Trophoblast cell (in vitro differentiated cells and primary cell): ENCODE data around the gene SLC22A8.

Experiments
- DNase-seq, 2 donors: peaks; one replicate each; pipeline ENCODE4 v3.0.0-alpha.2; 2016
- H2AFZ ChIP-seq: 2 replicates; pipeline ENCODE4 v1.6.1; 2013; ENCODE audit warnings: low read length, moderate library complexity, mild to moderate bottlenecking; ENCODE audit not compliant: insufficient read depth, poor library complexity
- H2AK5ac ChIP-seq: 2 replicates; pipeline ENCODE4 v1.6.1; 2013; ENCODE audit warnings: mild to moderate bottlenecking, low read length
- H2BK120ac ChIP-seq: 2 replicates; pipeline ENCODE4 v1.6.1; 2013; ENCODE audit warnings: low read length, mild to moderate bottlenecking, moderate library complexity; ENCODE audit not compliant: insufficient read depth, poor library complexity
- H2BK12ac ChIP-seq: 2 replicates; pipeline ENCODE4 v1.6.1; 2013; ENCODE audit warnings: mild to moderate bottlenecking, low read length, moderate library complexity
- H2BK5ac ChIP-seq: 2 replicates; pipeline ENCODE4 v1.6.1; 2013; ENCODE audit warnings: low read length, low read depth, moderate library complexity, mild to moderate bottlenecking; ENCODE audit not compliant: poor library complexity
- H3K14ac ChIP-seq: 2 replicates; pipeline ENCODE4 v1.6.1; 2013; ENCODE audit warnings: mild to moderate bottlenecking, low read length
- H3K18ac ChIP-seq: 2 replicates; pipeline ENCODE4 v1.6.1; 2013; ENCODE audit warnings: mild to moderate bottlenecking, low read length
- H3K23ac ChIP-seq: 2 replicates; pipeline ENCODE4 v1.6.1; 2013; ENCODE audit warnings: low read length
- H3K27ac ChIP-seq: 2 replicates; pipeline ENCODE4 v1.5.1; 2013; ENCODE audit warnings: low read depth, mild to moderate bottlenecking, inconsistent platforms, low read length, moderate library complexity
- H3K27me3 ChIP-seq: 2 replicates; pipeline ENCODE4 v1.6.1; 2013; ENCODE audit warnings: inconsistent platforms, mild to moderate bottlenecking, low read length, moderate library complexity; ENCODE audit not compliant: insufficient read depth
- H3K36me3 ChIP-seq, 2 experiments: 1 replicate in 1 of 2; 2 replicates in 1 of 2; pipeline ENCODE4 v1.6.1; 2013; ENCODE audit warnings: low read length in 2 of 2, mild to moderate bottlenecking in 2 of 2, moderate library complexity in 1 of 2; ENCODE audit not compliant: insufficient read depth in 2 of 2, control insufficient read depth in 1 of 2
- H3K4ac ChIP-seq: 2 replicates; pipeline ENCODE4 v1.6.1; 2013; ENCODE audit warnings: low read depth, mild to moderate bottlenecking, low read length, moderate library complexity
- H3K4me1 ChIP-seq, 2 experiments: 1 replicate in 1 of 2; 2 replicates in 1 of 2; pipeline ENCODE4 v1.6.1; 2013; ENCODE audit warnings: low read length in 2 of 2, mild to moderate bottlenecking in 2 of 2, moderate library complexity in 1 of 2; ENCODE audit not compliant: insufficient read depth in 2 of 2, control insufficient read depth in 1 of 2
- H3K4me2 ChIP-seq: 2 replicates; pipeline ENCODE4 v1.6.1; 2013; ENCODE audit warnings: inconsistent platforms, mild to moderate bottlenecking, low read length, moderate library complexity
- H3K4me3 ChIP-seq: 2 replicates; pipeline ENCODE4 v1.5.1; 2013; ENCODE audit warnings: mild to moderate bottlenecking, low read depth, low read length, inconsistent platforms
- H3K79me1 ChIP-seq: one replicate; pipeline ENCODE4 v1.6.1; 2013; ENCODE audit warnings: low read length
- H3K79me2 ChIP-seq: 2 replicates; pipeline ENCODE4 v1.6.1; 2013; ENCODE audit warnings: low read length, mild to moderate bottlenecking; ENCODE audit not compliant: control insufficient read depth, insufficient read depth, poor library complexity
- H3K9ac ChIP-seq: 2 replicates; pipeline ENCODE4 v1.6.1; 2013; ENCODE audit warnings: mild to moderate bottlenecking, low read length
- H3K9me3 ChIP-seq: 2 replicates; pipeline ENCODE4 v1.6.1; 2013; ENCODE audit warnings: low read depth, mild to moderate bottlenecking, control low read depth, inconsistent platforms, low read length; ENCODE audit not compliant: insufficient read depth
- H4K12ac ChIP-seq: 2 replicates; pipeline ENCODE4 v1.6.1; 2013; ENCODE audit warnings: low read depth, mild to moderate bottlenecking, low read length, moderate library complexity
- H4K8ac ChIP-seq: 2 replicates; pipeline ENCODE4 v1.6.1; 2013; ENCODE audit warnings: low read depth, mild to moderate bottlenecking, low read length, moderate library complexity
- H4K91ac ChIP-seq: one replicate; pipeline ENCODE4 v1.6.1; 2013; ENCODE audit warnings: low read depth, mild to moderate bottlenecking, low read length, moderate library complexity
- WGBS: extraction: QIAGEN DNeasy Blood & Tissue Kit; methylation state at CpG from one replicate; pipeline ENCODE4 v1.1.7; 2013; ENCODE audit warnings: missing lambda C conversion rate; ENCODE audit not compliant: insufficient read length, insufficient coverage; ENCODE audit errors: extremely low coverage; 5-methylcytosine and 5-hydroxymethylcytosine counted together

Gene SLC22A8

DNA sequence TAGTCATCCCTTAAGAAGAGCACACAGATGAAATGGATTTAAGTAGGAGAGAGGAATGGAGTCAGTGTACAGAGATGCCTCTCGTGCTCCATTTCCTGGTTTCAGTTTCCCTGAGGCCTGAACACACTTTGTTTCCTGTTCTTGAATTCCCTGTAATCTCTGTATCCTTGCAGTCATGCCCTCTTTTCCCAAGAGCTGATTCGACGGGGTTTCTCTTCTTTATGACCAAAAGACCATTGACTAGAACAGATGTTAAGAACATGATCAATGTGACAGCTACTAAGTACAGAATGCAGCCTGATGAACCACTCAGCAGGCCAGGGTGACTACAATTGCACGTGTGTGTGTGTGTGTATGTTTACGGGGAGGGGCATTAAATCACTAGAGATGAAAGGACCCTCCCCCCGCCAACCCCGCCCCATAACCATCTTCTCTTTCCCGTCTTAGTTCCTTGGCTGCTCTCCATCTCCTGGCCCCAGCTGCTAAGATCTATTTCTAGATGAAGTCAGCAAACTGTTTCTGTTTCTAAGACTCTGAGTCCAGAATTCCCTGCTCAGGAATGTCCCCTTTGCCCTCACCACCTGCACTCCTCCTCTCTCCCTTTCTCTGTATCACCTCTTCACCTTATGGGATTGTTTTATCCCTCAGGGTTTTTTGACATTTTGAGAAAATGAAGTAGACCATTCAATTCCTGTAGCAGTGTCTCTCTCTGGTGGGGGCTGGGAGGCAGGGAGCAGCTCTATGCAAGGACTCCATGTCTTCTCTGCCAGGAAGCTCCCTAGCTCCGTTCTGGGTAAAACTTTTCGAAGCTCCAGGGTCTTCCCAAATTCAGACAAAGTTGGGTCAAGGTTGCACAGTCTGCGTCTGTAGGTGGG, 56.9 kb downstream of the SLC22A8 start:
- H2BK12ac ChIP-seq: no peak overlapping the region
- H3K14ac ChIP-seq: no peak overlapping the region
- H3K27me3 ChIP-seq: no peaks in the 10 kb centered on the region
- H3K18ac ChIP-seq: no peak overlapping the region
- H3K79me2 ChIP-seq: no peaks in the 10 kb centered on the region
- no peak overlapping the region for H2AFZ ChIP-seq
- no peaks in the 10 kb centered on the region for H3K4me1 ChIP-seq
- peaks cover 2% of the 10 kb centered on the region for H3K9me3 ChIP-seq
- H4K91ac ChIP-seq: no peak overlapping the region
- H4K8ac ChIP-seq: no peak overlapping the region
- H3K79me1 ChIP-seq: no peaks in the 10 kb centered on the region
- H3K4me2 ChIP-seq: no peak overlapping the region
- no peak overlapping the region for H2BK5ac ChIP-seq
- H3K4me3 ChIP-seq: no peak overlapping the region
- no peak overlapping the region for H3K4ac ChIP-seq
- H4K12ac ChIP-seq: no peak overlapping the region
- H3K36me3 ChIP-seq: no peaks in the 10 kb centered on the region
- H3K23ac ChIP-seq: no peak overlapping the region
- no peak overlapping the region for H2BK120ac ChIP-seq
- H2AK5ac ChIP-seq: no peak overlapping the region
- no CpG with 5 or more reads among the region's 11 CpGs for WGBS
- no peak overlapping the region for H3K27ac ChIP-seq
- no peak overlapping the region for H3K9ac ChIP-seq
- no peak for DNase-seq

DNA sequence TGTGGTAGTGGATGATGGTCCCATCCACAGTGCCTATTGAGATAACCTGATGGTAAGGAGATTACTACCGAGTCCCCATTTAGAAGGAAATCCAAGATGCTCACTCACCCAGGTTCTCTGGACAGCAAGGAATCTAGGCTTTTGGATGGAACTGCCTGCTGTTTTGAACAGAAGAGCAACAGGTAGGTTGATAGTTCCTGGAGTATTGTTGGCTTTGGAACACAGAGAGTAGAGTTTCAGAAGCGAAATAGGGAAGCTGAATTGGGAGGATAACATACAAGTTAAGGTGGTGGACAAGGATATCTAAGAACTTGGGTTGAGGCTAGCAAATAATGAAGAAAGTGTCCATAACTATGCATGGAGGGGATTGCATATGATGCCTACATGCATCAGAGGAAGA, 58.5 kb downstream of the SLC22A8 start:
- H4K91ac ChIP-seq: no peak overlapping the region
- WGBS: no CpG with 5 or more reads among the region's 2 CpGs

DNA sequence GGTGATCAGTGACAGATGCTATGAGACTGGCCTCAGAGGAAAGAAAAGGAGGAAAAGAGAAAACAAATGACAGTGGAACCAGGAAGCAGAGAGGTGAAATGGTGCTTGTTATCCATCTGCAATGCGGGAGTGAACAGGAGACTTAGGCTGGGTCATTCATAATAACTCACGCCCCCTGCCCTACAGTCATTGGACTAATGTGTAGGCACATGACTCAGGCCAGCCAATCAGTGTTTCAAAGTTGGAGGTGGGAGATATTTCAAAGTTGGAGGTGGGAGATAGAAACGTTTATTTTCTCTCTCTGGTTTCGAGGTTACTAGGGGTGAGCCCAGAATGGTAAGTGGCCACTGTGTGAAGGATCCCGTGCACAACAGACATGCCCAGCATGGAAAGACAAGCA, 61.2 kb downstream of the SLC22A8 start:
- no CpG with 5 or more reads among the region's 5 CpGs for WGBS
- no peak overlapping the region for H2BK5ac ChIP-seq

More for the DNA sequence above, 58.5 kb downstream of the SLC22A8 start:
- Histone ChIP-seq H3K14ac (no peak overlapping the region), H3K4ac (no peak overlapping the region), H3K4me1 (no peaks in the 10 kb centered on the region), H2BK120ac (no peak overlapping the region), H2BK12ac (no peak overlapping the region), H3K9me3 (peaks cover 2% of the 10 kb centered on the region), H3K9ac (no peak overlapping the region), H3K23ac (no peak overlapping the region), H3K4me2 (no peak overlapping the region), H2AK5ac (no peak overlapping the region), H3K27ac (no peak overlapping the region), H3K4me3 (no peak overlapping the region), H3K36me3 (no peaks in the 10 kb centered on the region), H2AFZ (no peak overlapping the region), H3K18ac (no peak overlapping the region), H4K8ac (no peak overlapping the region), H4K12ac (no peak overlapping the region), H3K27me3 (no peaks in the 10 kb centered on the region), H3K79me2 (no peaks in the 10 kb centered on the region), H3K79me1 (no peaks in the 10 kb centered on the region), H2BK5ac (no peak overlapping the region)
- DNase-seq: no peak

DNA sequence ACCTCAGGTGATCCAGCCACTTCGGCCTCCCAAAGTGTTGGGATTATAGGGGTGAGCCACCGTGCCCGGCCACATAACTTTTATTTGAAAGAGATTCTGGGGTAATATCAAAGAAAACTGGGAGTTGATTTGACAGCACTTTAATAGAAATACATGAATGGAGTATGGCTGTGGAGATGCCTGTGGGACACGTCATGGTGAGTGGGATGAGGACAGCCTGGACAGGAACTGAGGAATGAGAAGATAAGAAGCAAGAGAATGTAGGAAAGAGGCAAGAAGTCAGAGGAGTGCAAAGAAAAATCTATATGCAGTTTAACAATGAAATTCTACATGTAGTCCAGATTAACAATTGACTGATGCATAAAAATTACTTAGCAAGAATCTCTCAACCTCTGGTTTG, 61.8 kb downstream of the SLC22A8 start:
- Histone ChIP-seq H3K18ac (no peak overlapping the region), H3K23ac (no peak overlapping the region), H2BK12ac (no peak overlapping the region), H3K4me3 (no peak overlapping the region), H4K8ac (no peak overlapping the region), H4K12ac (no peak overlapping the region), H3K79me2 (no peaks in the 10 kb centered on the region), H3K4me2 (no peak overlapping the region), H2AFZ (no peak overlapping the region), H2BK5ac (no peak overlapping the region), H3K27ac (no peak overlapping the region), H3K36me3 (no peaks in the 10 kb centered on the region), H3K9me3 (no peaks in the 10 kb centered on the region), H3K9ac (no peak overlapping the region), H3K4me1 (no peaks in the 10 kb centered on the region), H2BK120ac (no peak overlapping the region), H3K14ac (no peak overlapping the region), H3K79me1 (no peaks in the 10 kb centered on the region), H2AK5ac (no peak overlapping the region), H3K4ac (no peak overlapping the region), H3K27me3 (no peaks in the 10 kb centered on the region), H4K91ac (no peak overlapping the region)
- WGBS: no CpG with 5 or more reads among the region's 4 CpGs
- DNase-seq: peak; percentile 35 to 68

More for the DNA sequence above, 61.2 kb downstream of the SLC22A8 start:
- Histone ChIP-seq H2AK5ac (no peak overlapping the region), H3K79me1 (no peaks in the 10 kb centered on the region), H4K8ac (no peak overlapping the region), H3K36me3 (no peaks in the 10 kb centered on the region), H2AFZ (no peak overlapping the region), H3K27ac (no peak overlapping the region), H3K4me1 (no peaks in the 10 kb centered on the region), H3K23ac (no peak overlapping the region), H3K4me3 (no peak overlapping the region), H2BK12ac (no peak overlapping the region), H3K18ac (no peak overlapping the region), H4K91ac (no peak overlapping the region), H3K9me3 (no peaks in the 10 kb centered on the region), H4K12ac (no peak overlapping the region), H3K9ac (no peak overlapping the region), H3K14ac (no peak overlapping the region), H3K4ac (no peak overlapping the region), H2BK120ac (no peak overlapping the region), H3K4me2 (no peak overlapping the region), H3K79me2 (no peaks in the 10 kb centered on the region), H3K27me3 (no peaks in the 10 kb centered on the region)
- peak in 1 of 2 donors; percentile 27 for DNase-seq
